Measurements from ENCODE around the gene ZNF536. TPM values are rescaled to one million over a fixed set of nuclear protein-coding genes. Genes with fewer than 3 reads are reported as not detected.

The ZNF536 gene
- total RNA-seq, 1 experiment from 2014 or later = not detected

GRCh38 chr19:30335306-30335886 lies 36.8 kb upstream of the ZNF536 start:
- H3K27me3 ChIP-seq (replicated peaks; ENCODE audit: control insufficient read depth, insufficient read depth, low read length) = no peaks in the 10 kb centered on the region
- Mint-ChIP-seq H3K4me1 (ENCODE audit: low read depth, unreplicated experiment) (no peaks in the 10 kb centered on the region), H3K4me3 (ENCODE audit: unreplicated experiment) (no peak overlapping the region), H3K9me3 (ENCODE audit: unreplicated experiment) (peaks cover 14% of the 10 kb centered on the region), H3K36me3 (ENCODE audit: insufficient read depth, unreplicated experiment) (no peaks in the 10 kb centered on the region), H3K27me3 (ENCODE audit: insufficient read depth, unreplicated experiment) (no peaks in the 10 kb centered on the region), H3K27ac (ENCODE audit: unreplicated experiment) (no peak overlapping the region)
- intact Hi-C loops (cut with micrococcal nuclease; ENCODE audit: unreplicated experiment) = no loop called here
- H3K4me1 ChIP-seq = no peaks in the 10 kb centered on the region
- no TSS peak for BruUV-seq (replicated peaks)
- ChIA-PET POLR2A (no interaction called here), CTCF (no interaction called here)
- H3K9me3 ChIP-seq = no peaks in the 10 kb centered on the region
- no peak for DNase-seq
- no peak for TF ChIP-seq CTCF (IDR thresholded peaks at IDR 0.05; ENCODE audit: insufficient read depth in 1 of 2, low read depth in 1 of 2, low read length in 1 of 2, severe bottlenecking in 1 of 2, unreplicated experiment in 1 of 2)
- no peaks in the 10 kb centered on the region for H3K36me3 ChIP-seq (ENCODE audit: control insufficient read depth, insufficient read depth, low read length)
- H3K4me3 ChIP-seq (ENCODE audit: low read depth, low read length) = no peak overlapping the region

- ChIA-PET CTCF (no interaction called here), POLR2A (no interaction called here)
- no peaks in the 10 kb centered on the region for H3K4me1 ChIP-seq
- H3K36me3 ChIP-seq (ENCODE audit: control insufficient read depth, insufficient read depth, low read length) = no peaks in the 10 kb centered on the region
- Mint-ChIP-seq H3K27ac (ENCODE audit: unreplicated experiment) (no peak overlapping the region), H3K9me3 (ENCODE audit: unreplicated experiment) (peaks cover 13% of the 10 kb centered on the region), H3K4me3 (ENCODE audit: unreplicated experiment) (no peak overlapping the region), H3K4me1 (ENCODE audit: low read depth, unreplicated experiment) (no peaks in the 10 kb centered on the region), H3K27me3 (ENCODE audit: insufficient read depth, unreplicated experiment) (no peaks in the 10 kb centered on the region), H3K36me3 (ENCODE audit: insufficient read depth, unreplicated experiment) (no peaks in the 10 kb centered on the region)
- no peak for DNase-seq
- no peaks in the 10 kb centered on the region for H3K9me3 ChIP-seq
- no peak for TF ChIP-seq CTCF (IDR thresholded peaks at IDR 0.05; ENCODE audit: insufficient read depth in 1 of 2, low read depth in 1 of 2, low read length in 1 of 2, severe bottlenecking in 1 of 2, unreplicated experiment in 1 of 2)
- no TSS peak for BruUV-seq (replicated peaks)
- H3K27me3 ChIP-seq (replicated peaks; ENCODE audit: control insufficient read depth, insufficient read depth, low read length) = no peaks in the 10 kb centered on the region
- no peak overlapping the region for H3K4me3 ChIP-seq (ENCODE audit: low read depth, low read length)
- intact Hi-C loops (cut with micrococcal nuclease; ENCODE audit: unreplicated experiment) = no loop called here
Observed at GRCh38 chr19:30336290-30336689, 35.9 kb upstream of the ZNF536 start.

- TF ChIP-seq CTCF (IDR thresholded peaks at IDR 0.05; ENCODE audit: insufficient read depth in 1 of 2, low read depth in 1 of 2, low read length in 1 of 2, severe bottlenecking in 1 of 2, unreplicated experiment in 1 of 2) = no peak
- no peaks in the 10 kb centered on the region for H3K27me3 ChIP-seq (replicated peaks; ENCODE audit: control insufficient read depth, insufficient read depth, low read length)
- H3K9me3 ChIP-seq = no peaks in the 10 kb centered on the region
- intact Hi-C loops (cut with micrococcal nuclease; ENCODE audit: unreplicated experiment) = no loop called here
- no peak overlapping the region for H3K27ac Mint-ChIP-seq (ENCODE audit: unreplicated experiment)
- no peak for DNase-seq
- H3K27me3 Mint-ChIP-seq (ENCODE audit: insufficient read depth, unreplicated experiment) = no peaks in the 10 kb centered on the region
- ChIA-PET POLR2A (no interaction called here), CTCF (no interaction called here)
- no peak overlapping the region for H3K4me3 Mint-ChIP-seq (ENCODE audit: unreplicated experiment)
- H3K36me3 Mint-ChIP-seq (ENCODE audit: insufficient read depth, unreplicated experiment) = no peaks in the 10 kb centered on the region
- H3K4me1 ChIP-seq = no peaks in the 10 kb centered on the region
- no peaks in the 10 kb centered on the region for H3K9me3 Mint-ChIP-seq (ENCODE audit: unreplicated experiment)
- no TSS peak for BruUV-seq (replicated peaks)
- no peak overlapping the region for H3K4me3 ChIP-seq (ENCODE audit: low read depth, low read length)
- H3K36me3 ChIP-seq (ENCODE audit: control insufficient read depth, insufficient read depth, low read length) = no peaks in the 10 kb centered on the region
- no peaks in the 10 kb centered on the region for H3K4me1 Mint-ChIP-seq (ENCODE audit: low read depth, unreplicated experiment)
Observed at GRCh38 chr19:30338041-30338456, 34.1 kb upstream of the ZNF536 start.
